ENCODE data around the gene PHKA2.

DNA sequence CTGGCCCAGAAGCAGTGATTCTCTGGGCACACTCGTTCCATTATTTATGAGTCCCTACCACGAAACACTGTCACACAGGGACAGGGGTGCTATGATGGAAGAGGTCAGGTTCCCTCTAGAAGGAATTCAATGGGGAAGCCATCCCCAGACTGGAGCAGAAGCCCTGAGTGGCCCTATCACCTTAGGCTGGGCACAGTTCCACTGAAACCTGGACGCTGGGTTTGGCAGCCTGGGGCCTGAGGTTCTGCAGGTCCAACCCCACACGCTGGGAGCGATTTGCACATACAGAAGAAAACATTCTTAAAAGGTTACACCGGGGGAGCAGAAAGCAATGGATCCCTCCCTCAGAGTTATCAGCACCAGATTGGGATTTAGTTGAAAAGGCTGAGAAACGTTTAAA lies 63.3 kb downstream of the PHKA2 start:
- TF ChIP-seq, protein P1, sequence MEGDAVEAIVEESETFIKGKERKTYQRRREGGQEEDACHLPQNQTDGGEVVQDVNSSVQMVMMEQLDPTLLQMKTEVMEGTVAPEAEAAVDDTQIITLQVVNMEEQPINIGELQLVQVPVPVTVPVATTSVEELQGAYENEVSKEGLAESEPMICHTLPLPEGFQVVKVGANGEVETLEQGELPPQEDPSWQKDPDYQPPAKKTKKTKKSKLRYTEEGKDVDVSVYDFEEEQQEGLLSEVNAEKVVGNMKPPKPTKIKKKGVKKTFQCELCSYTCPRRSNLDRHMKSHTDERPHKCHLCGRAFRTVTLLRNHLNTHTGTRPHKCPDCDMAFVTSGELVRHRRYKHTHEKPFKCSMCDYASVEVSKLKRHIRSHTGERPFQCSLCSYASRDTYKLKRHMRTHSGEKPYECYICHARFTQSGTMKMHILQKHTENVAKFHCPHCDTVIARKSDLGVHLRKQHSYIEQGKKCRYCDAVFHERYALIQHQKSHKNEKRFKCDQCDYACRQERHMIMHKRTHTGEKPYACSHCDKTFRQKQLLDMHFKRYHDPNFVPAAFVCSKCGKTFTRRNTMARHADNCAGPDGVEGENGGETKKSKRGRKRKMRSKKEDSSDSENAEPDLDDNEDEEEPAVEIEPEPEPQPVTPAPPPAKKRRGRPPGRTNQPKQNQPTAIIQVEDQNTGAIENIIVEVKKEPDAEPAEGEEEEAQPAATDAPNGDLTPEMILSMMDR (IDR thresholded peaks at IDR 0.05; ENCODE audit: low read depth, low read length) = no peak
- no peak for TF ChIP-seq POLR2A (IDR thresholded peaks at IDR 0.05; ENCODE audit: extremely low read depth, insufficient read length)

Measured in NB4 (cell line).